SK-N-SH (cell line): ENCODE measurements around the gene KLHL2. TPM values are rescaled to one million over a fixed set of nuclear protein-coding genes. Genes with fewer than 3 reads are reported as not detected.
"Not testable (repeated sequence)": the region's sequence is repeated elsewhere in the genome, so short reads cannot be mapped to it uniquely, and the experiment has no call there.

Source experiments
- CTCF ChIA-PET: fragments of 300-600, 350-600 bp; formaldehyde crosslinking; extraction: SDS; loops from one replicate; lab custom pipeline; 2021; lab: Yijun Ruan, JAX
- POLR2A ChIA-PET: fragments of 350-600 bp; sonication (Branson Sonifier 250); formaldehyde crosslinking; extraction: SDS; loops from one replicate; lab custom pipeline; 2020; ENCODE audit warnings: antibody characterized with exemption, inconsistent platforms; lab: Yijun Ruan, JAX
- DNase-seq: peaks from one replicate; pipeline ENCODE4 v3.0.0; 2012
- H2AFZ ChIP-seq: fragments of 200-600 bp; sonication (generic); 2 replicates; pipeline ENCODE4 v1.8.1; 2016; ENCODE audit warnings: antibody characterized with exemption, mild to moderate bottlenecking, low read depth
- H3F3A ChIP-seq: fragments of 200-600 bp; sonication (generic); replicated peaks from 2 replicates; pipeline ENCODE3; 2016; ENCODE audit warnings: antibody characterized with exemption, mild to moderate bottlenecking; ENCODE audit not compliant: insufficient read depth
- H3K27ac ChIP-seq, 2 experiments: fragments of 200-500 bp in 1 of 2; fragments of 200-600 bp in 1 of 2; sonication (Bioruptor generic) in 1 of 2; sonication (generic), shearing (Covaris generic) in 1 of 2; 2 replicates each; pipeline versions ENCODE4 v1.5.1 to v1.6.1; 2014 to 2016; ENCODE audit warnings: low read depth in 2 of 2, inconsistent platforms in 1 of 2, low read length in 1 of 2, mild to moderate bottlenecking in 1 of 2, mixed read lengths in 1 of 2
- H3K27me3 ChIP-seq: fragments of 200-600 bp; sonication (generic), shearing (Covaris generic); 2 replicates; pipeline ENCODE4 v1.6.1; 2016; ENCODE audit warnings: mixed run types; ENCODE audit not compliant: insufficient read depth
- H3K36me3 ChIP-seq, 2 experiments: fragments of 200-500 bp in 1 of 2; fragments of 200-600 bp in 1 of 2; sonication (Bioruptor generic) in 1 of 2; sonication (generic) in 1 of 2; replicated peaks in 1 of 2; 2 replicates each; pipeline versions ENCODE3 to v1.5.1; 2014 to 2016; ENCODE audit warnings: low read length in 1 of 2, mild to moderate bottlenecking in 1 of 2; ENCODE audit not compliant: insufficient read depth in 2 of 2, control insufficient read depth in 1 of 2
- H3K4me1 ChIP-seq, 2 experiments: fragments of 200-500 bp in 1 of 2; fragments of 200-600 bp in 1 of 2; sonication (Bioruptor generic) in 1 of 2; sonication (generic), shearing (Covaris generic) in 1 of 2; 2 replicates each; pipeline versions ENCODE4 v1.5.1 to v1.6.1; 2014 to 2016; ENCODE audit warnings: low read depth in 1 of 2, low read length in 1 of 2, mixed run types in 1 of 2; ENCODE audit not compliant: insufficient read depth in 2 of 2, control insufficient read depth in 1 of 2
- H3K4me2 ChIP-seq: fragments of 200-600 bp; sonication (generic), shearing (Covaris generic); 2 replicates; pipeline ENCODE4 v1.6.1; 2017; ENCODE audit warnings: mixed run types
- H3K4me3 ChIP-seq, 2 experiments: fragments of 200-500 bp in 1 of 2; fragments of 200-600 bp in 1 of 2; sonication (Bioruptor generic) in 1 of 2; sonication (generic), shearing (Covaris generic) in 1 of 2; 2 replicates each; pipeline versions ENCODE4 v1.5.1 to v1.8.1; 2014 to 2016; ENCODE audit warnings: low read depth in 2 of 2, inconsistent platforms in 1 of 2, low read length in 1 of 2, mild to moderate bottlenecking in 1 of 2, mixed read lengths in 1 of 2, moderate library complexity in 1 of 2
- H3K79me2 ChIP-seq: fragments of 200-600 bp; sonication (generic); 2 replicates; pipeline ENCODE4 v1.8.1; 2017; ENCODE audit warnings: mild to moderate bottlenecking; ENCODE audit not compliant: insufficient read depth
- H3K9ac ChIP-seq: fragments of 200-600 bp; sonication (generic); 2 replicates; pipeline ENCODE4 v1.6.1; 2017; ENCODE audit warnings: mixed run types
- H3K9me2 ChIP-seq: fragments of 200-600 bp; sonication (generic); 2 replicates; pipeline ENCODE4 v1.6.1; 2017; ENCODE audit warnings: mixed run types
- H3K9me3 ChIP-seq: fragments of 200-600 bp; sonication (generic); 2 replicates; pipeline ENCODE4 v1.6.1; 2017; ENCODE audit warnings: mixed run types, mild to moderate bottlenecking, moderate library complexity
- H4K20me1 ChIP-seq: fragments of 200-600 bp; sonication (generic); 2 replicates; pipeline ENCODE4 v1.6.1; 2017; ENCODE audit warnings: mild to moderate bottlenecking, mixed run types; ENCODE audit not compliant: insufficient read depth
- EP300 ChIP-seq, 2 experiments: IDR thresholded peaks; 2 replicates each; pipeline versions ENCODE4 v1.4.0 to v1.6.1; 2012; ENCODE audit warnings: borderline replicate concordance in 1 of 2, low read depth in 1 of 2, low read length in 1 of 2
- FOXM1 ChIP-seq: IDR thresholded peaks from 2 replicates; pipeline ENCODE4 v1.4.0; 2012; ENCODE audit warnings: low read depth, mild to moderate bottlenecking
- NFIC ChIP-seq: IDR thresholded peaks from 2 replicates; pipeline ENCODE4 v1.4.0; 2012; ENCODE audit warnings: borderline replicate concordance
- POLR2AphosphoS5 ChIP-seq: IDR thresholded peaks from 2 replicates; pipeline ENCODE4 v1.6.1; 2012; ENCODE audit warnings: low read depth, low read length
- TCF12 ChIP-seq: IDR thresholded peaks from 2 replicates; pipeline ENCODE4 v1.4.0; 2012
- WGBS: methylation state at CpG from one replicate; pipeline ENCODE4 v1.1.6; 2017; ENCODE audit warnings: low lambda C conversion rate; 5-methylcytosine and 5-hydroxymethylcytosine counted together
- polyA plus RNA-seq, 3 experiments: library from polyadenylated mRNA; depleted of rRNA; stranded (reverse); fragments of >200 nt; gene quantifications; 2 replicates each; pipeline ENCODE4 v1.2.3, GENCODE V29; 2012
- TF ChIP-seq, protein P1 (sequence below): IDR thresholded peaks from 2 replicates; pipeline ENCODE4; 2012

Gene KLHL2
- polyA plus RNA-seq, 1 of the 3 experiments (the other 2 are of a cell fraction), result 25.0 TPM

DNA sequence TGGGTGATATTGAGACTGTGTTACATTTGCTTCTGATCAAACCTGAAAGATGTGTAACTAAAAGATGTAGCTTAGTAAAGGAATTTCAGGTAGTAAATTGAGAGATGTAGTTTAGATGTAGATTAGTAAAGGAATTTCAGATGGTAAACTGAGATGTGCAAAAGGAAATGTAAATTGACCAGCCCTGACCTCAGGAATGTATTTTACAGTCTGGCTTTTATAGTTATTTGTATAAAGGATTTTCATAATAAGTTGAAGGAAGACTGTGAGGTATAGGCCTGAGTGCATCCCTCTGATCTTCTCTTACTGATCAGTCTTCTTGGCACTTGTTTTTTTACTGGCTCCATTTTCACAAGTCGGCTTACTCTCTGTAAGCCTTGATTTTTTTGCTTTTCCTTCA, 3.2 kb downstream of the KLHL2 start:
- no peaks in the 10 kb centered on the region for H3K9me3 ChIP-seq
- no peak overlapping the region for H3K9ac ChIP-seq
- no peak for DNase-seq
- no peaks in the 10 kb centered on the region for H3K9me2 ChIP-seq
- H2AFZ ChIP-seq, result no peak overlapping the region
- no peaks in the 10 kb centered on the region; the same call in 1 of the 2 replicates for H4K20me1 ChIP-seq
- H3K4me1 ChIP-seq, result peaks cover 6 to 16% of the 10 kb centered on the region in 2 experiments; a peak in 3 of 4 replicates
- H3K4me2 ChIP-seq, result peak overlapping the region; percentile 81; the same call in 1 of the 2 replicates
- H3K36me3 ChIP-seq, result peaks cover 0 to 4% of the 10 kb centered on the region in 2 experiments
- H3K27ac ChIP-seq, result peak overlapping the region in 1 of 2 experiments; percentile 76; a peak in 1 of 4 replicates
- TF ChIP-seq EP300 (IDR thresholded peaks at IDR 0.05; ENCODE audit: borderline replicate concordance in 1 of 2, low read depth in 1 of 2, low read length in 1 of 2) (peak in 1 of 2 experiments; percentile 11; a peak in 1 of 4 replicates), TCF12 (peak; percentile 48; the same call in 1 of the 2 replicates), NFIC (peak; percentile 27; the same call in 1 of the 2 replicates), POLR2AphosphoS5 (peak; percentile 14; the same call in 1 of the 2 replicates), FOXM1 (no peak)
- TF ChIP-seq, protein P1, sequence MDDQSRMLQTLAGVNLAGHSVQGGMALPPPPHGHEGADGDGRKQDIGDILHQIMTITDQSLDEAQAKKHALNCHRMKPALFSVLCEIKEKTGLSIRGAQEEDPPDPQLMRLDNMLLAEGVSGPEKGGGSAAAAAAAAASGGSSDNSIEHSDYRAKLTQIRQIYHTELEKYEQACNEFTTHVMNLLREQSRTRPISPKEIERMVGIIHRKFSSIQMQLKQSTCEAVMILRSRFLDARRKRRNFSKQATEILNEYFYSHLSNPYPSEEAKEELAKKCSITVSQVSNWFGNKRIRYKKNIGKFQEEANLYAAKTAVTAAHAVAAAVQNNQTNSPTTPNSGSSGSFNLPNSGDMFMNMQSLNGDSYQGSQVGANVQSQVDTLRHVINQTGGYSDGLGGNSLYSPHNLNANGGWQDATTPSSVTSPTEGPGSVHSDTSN, result peak; percentile 30; the same call in 1 of the 2 replicates
- H3K4me3 ChIP-seq, result peak overlapping the region in 1 of 2 experiments; percentile 96; a peak in 1 of 4 replicates
- peaks cover 6% of the 10 kb centered on the region for H3F3A ChIP-seq
- WGBS, result 76% methylated on average over 1 of the region's 1 CpG
- ChIA-PET CTCF (no interaction called here), POLR2A (no interaction called here)
- H3K27me3 ChIP-seq, result no peaks in the 10 kb centered on the region
- H3K79me2 ChIP-seq, result peaks cover 58% of the 10 kb centered on the region

DNA sequence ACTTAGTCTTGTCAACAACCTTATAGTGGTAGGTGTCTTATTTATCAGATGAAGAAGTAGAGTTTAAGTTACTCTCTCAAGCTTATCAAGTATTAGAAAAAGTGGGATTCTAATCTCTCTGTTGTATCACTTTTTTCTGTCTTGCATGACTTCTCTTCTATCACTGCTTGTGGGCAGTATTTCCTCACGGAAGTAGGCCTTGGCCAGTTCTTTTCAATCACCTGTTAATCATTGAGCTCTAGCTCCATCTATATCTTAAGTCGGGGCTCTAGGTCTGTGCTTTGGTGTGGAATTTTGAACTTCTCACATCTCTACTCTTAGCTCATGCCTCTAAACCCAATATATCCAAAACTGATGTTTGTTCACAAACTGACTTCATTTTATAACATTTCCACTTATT, 5.3 kb downstream of the KLHL2 start:
- H4K20me1 ChIP-seq, H3K36me3 ChIP-seq, H3K4me1 ChIP-seq, H3K9me3 ChIP-seq, H2AFZ ChIP-seq, H3K9ac ChIP-seq, H3K9me2 ChIP-seq, H3F3A ChIP-seq, DNase-seq, H3K27ac ChIP-seq, H3K4me2 ChIP-seq, H3K27me3 ChIP-seq, POLR2A ChIA-PET, H3K4me3 ChIP-seq, CTCF ChIA-PET: not testable (repeated sequence)
- peaks cover 74% of the 10 kb centered on the region for H3K79me2 ChIP-seq
- WGBS, result 91% methylated on average over 2 of the region's 2 CpGs

DNA sequence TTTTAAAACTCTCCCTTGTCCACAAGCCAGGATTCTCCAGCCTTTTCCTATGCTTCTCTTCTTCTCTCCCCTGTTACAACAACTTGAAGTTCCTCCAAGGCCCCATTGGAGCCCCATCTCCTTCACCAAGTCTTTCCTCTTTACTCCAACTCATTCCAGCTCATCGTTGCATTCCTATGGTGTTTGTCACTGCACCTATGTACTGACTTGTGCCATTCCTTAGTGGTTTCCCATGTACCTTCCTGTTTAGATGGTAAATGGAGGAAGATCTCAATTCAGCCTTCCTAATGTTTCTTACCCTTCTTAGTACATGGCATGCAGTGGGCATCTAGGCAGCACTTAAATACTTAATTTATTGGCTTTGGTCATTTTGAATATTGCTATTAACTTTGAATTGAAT, 6.0 kb downstream of the KLHL2 start:
- H3K4me3 ChIP-seq, H4K20me1 ChIP-seq, POLR2A ChIA-PET, H3K9me3 ChIP-seq, H3F3A ChIP-seq, H3K27me3 ChIP-seq, H2AFZ ChIP-seq, H3K9ac ChIP-seq, CTCF ChIA-PET, H3K4me2 ChIP-seq, DNase-seq, H3K9me2 ChIP-seq, H3K27ac ChIP-seq, H3K4me1 ChIP-seq, H3K36me3 ChIP-seq: not testable (repeated sequence)
- 96% methylated on average over 1 of the region's 1 CpG for WGBS
- peaks cover 71% of the 10 kb centered on the region for H3K79me2 ChIP-seq

DNA sequence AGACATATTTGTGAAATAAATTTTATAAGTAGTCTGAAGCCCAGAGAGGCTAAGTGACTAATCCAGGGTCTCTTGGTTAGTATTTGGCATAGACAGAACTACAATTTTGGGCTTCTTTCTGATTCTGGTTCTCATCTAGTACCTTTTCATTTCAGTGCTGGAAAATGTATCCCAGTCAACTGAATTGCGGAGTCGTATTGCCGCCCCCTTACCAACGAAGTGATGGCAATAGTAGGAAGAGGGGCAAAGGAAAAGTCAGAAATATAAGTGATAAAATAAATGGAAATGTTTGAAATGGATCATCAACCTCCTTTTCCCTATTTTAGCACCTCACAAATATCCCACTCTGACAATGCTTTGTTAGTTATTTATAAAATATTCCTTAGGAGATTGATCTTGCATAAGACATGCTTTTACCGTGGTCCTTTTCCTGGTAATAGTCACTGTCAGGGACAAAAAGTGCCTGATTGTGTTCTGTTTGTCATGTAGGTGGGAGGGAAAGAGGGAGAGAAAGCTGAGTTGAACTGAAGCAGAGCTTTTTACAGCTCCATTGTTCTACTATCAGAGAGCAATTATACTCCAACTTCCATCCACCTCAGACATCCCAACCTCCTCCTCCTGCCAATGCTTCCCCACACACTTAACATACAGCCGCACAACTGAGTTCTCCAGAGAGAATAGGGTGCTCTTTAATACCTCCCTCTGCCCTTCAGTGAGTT, 6.8 kb downstream of the KLHL2 start:
- H2AFZ ChIP-seq, H3K4me2 ChIP-seq, H3K4me3 ChIP-seq, H3K36me3 ChIP-seq, H3K4me1 ChIP-seq, H4K20me1 ChIP-seq, DNase-seq, POLR2A ChIA-PET, H3K27me3 ChIP-seq, H3K27ac ChIP-seq, H3K9me3 ChIP-seq, H3F3A ChIP-seq, H3K9me2 ChIP-seq, H3K9ac ChIP-seq: not testable (repeated sequence)
- 97% methylated on average over 6 of the region's 6 CpGs for WGBS
- CTCF ChIA-PET, result interaction anchor here (1.2 kb wide), 1 partner anchor 17 kb away, joined by 3 read pairs; no protein-coding TSS in a partner anchor
- H3K79me2 ChIP-seq, result peaks cover 65% of the 10 kb centered on the region
